Measurements from ENCODE around the gene UBXN2A.

The UBXN2A gene

GRCh38 chr2:24015562-24016375 lies 75.5 kb downstream of the UBXN2A start:
- Histone ChIP-seq H3K4me2 (ENCODE audit: low read length) (no peak overlapping the region), H3K27ac (no peak overlapping the region), H3K9me3 (ENCODE audit: control insufficient read depth, low read length) (no peaks in the 10 kb centered on the region), H2AFZ (no peak overlapping the region), H3K4me1 (no peaks in the 10 kb centered on the region), H3K36me3 (ENCODE audit: control insufficient read depth, insufficient read depth, low read length) (no peaks in the 10 kb centered on the region), H3K9ac (no peak overlapping the region), H3K27me3 (ENCODE audit: control insufficient read depth, insufficient read depth, low read length) (no peaks in the 10 kb centered on the region), H3K79me2 (no peaks in the 10 kb centered on the region), H3K4me3 (ENCODE audit: low read depth, low read length) (no peak overlapping the region)
- TF ChIP-seq, protein P1, sequence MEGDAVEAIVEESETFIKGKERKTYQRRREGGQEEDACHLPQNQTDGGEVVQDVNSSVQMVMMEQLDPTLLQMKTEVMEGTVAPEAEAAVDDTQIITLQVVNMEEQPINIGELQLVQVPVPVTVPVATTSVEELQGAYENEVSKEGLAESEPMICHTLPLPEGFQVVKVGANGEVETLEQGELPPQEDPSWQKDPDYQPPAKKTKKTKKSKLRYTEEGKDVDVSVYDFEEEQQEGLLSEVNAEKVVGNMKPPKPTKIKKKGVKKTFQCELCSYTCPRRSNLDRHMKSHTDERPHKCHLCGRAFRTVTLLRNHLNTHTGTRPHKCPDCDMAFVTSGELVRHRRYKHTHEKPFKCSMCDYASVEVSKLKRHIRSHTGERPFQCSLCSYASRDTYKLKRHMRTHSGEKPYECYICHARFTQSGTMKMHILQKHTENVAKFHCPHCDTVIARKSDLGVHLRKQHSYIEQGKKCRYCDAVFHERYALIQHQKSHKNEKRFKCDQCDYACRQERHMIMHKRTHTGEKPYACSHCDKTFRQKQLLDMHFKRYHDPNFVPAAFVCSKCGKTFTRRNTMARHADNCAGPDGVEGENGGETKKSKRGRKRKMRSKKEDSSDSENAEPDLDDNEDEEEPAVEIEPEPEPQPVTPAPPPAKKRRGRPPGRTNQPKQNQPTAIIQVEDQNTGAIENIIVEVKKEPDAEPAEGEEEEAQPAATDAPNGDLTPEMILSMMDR (IDR thresholded peaks at IDR 0.05) = no peak

GRCh38 chr2:24016376-24016761 lies 76.1 kb downstream of the UBXN2A start:
- H3K27ac ChIP-seq = no peak overlapping the region

DNA sequence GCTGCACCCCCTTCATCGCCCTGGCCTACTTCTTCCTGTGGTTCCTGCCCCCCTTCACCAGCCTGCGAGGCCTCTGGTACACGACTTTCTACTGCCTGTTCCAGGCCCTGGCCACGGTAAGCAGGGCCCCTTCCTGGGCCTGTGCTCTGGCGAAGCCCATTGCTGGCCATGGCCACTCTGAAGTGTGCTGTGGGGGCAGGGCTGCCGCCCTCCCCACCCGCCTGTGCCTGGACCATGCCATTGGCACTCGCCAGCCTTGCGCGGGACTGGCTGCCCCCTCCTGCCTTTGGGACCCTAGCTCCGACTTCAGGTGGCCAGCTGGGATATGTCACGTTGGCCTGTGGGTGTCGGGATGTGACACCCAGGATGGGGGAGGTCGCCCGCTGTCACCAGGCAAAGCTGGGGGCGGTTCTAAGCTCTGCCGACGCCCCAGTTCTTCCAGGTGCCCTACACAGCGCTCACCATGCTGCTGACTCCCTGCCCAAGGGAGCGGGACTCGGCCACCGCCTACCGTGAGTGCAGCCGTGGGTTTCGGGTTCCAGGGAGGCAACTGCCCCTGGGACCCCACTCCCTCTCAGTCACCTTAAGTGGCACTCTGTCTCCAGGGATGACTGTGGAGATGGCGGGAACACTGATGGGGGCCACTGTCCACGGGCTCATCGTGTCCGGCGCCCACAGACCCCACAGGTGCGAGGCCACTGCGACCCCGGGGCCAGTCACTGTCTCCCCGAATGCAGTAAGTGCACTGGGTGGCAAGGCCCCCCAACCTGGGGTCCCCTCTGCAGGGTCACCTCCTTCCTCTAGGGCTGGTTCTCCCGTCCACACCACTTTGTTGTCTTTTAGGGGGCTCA lies 76.8 kb downstream of the UBXN2A start:
- Histone ChIP-seq H3K4me2 (ENCODE audit: low read length) (no peak overlapping the region), H3K27me3 (ENCODE audit: control insufficient read depth, insufficient read depth, low read length) (no peaks in the 10 kb centered on the region), H3K79me2 (no peaks in the 10 kb centered on the region), H3K36me3 (ENCODE audit: control insufficient read depth, insufficient read depth, low read length) (no peaks in the 10 kb centered on the region), H2AFZ (no peak overlapping the region), H3K9ac (no peak overlapping the region), H3K9me3 (ENCODE audit: control insufficient read depth, low read length) (no peaks in the 10 kb centered on the region), H3K4me1 (no peaks in the 10 kb centered on the region), H3K27ac (no peak overlapping the region), H3K4me3 (ENCODE audit: low read depth, low read length) (no peak overlapping the region)
- TF ChIP-seq, protein P1 (IDR thresholded peaks at IDR 0.05) = no peak

More at GRCh38 chr2:24016376-24016761, 76.1 kb downstream of the UBXN2A start:
- no peak overlapping the region for H2AFZ ChIP-seq
- no peaks in the 10 kb centered on the region for H3K9me3 ChIP-seq (ENCODE audit: control insufficient read depth, low read length)
- no peaks in the 10 kb centered on the region for H3K79me2 ChIP-seq
- no peak overlapping the region for H3K4me3 ChIP-seq (ENCODE audit: low read depth, low read length)
- H3K9ac ChIP-seq = no peak overlapping the region
- TF ChIP-seq, protein P1 (IDR thresholded peaks at IDR 0.05) = no peak
- no peaks in the 10 kb centered on the region for H3K36me3 ChIP-seq (ENCODE audit: control insufficient read depth, insufficient read depth, low read length)
- H3K4me1 ChIP-seq = no peaks in the 10 kb centered on the region
- no peak overlapping the region for H3K4me2 ChIP-seq (ENCODE audit: low read length)
- no peaks in the 10 kb centered on the region for H3K27me3 ChIP-seq (ENCODE audit: control insufficient read depth, insufficient read depth, low read length)

DNA sequence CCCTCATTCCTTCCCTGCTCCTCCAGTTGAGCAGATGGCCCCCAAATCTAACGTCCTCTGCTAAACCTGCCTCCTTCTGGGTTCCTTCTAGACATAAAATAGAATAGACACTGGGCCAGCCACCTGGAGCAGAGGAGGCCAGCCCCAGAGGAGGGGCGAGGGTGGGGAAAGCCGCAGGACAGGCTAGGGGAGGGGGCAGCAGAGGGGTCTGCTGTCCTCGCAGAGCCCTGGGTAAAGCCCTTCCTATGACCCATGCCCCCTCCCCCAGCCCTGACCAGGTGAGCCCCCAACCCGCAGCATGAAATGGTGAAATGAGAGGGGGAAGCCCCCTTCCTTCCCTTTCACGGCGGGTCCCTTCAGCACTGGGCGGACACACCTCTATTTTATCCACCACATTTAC lies 77.4 kb downstream of the UBXN2A start:
- Histone ChIP-seq H3K4me2 (ENCODE audit: low read length) (no peak overlapping the region), H3K9me3 (ENCODE audit: control insufficient read depth, low read length) (no peaks in the 10 kb centered on the region), H3K27me3 (ENCODE audit: control insufficient read depth, insufficient read depth, low read length) (no peaks in the 10 kb centered on the region), H3K9ac (no peak overlapping the region), H3K4me1 (no peaks in the 10 kb centered on the region), H3K79me2 (no peaks in the 10 kb centered on the region), H3K36me3 (ENCODE audit: control insufficient read depth, insufficient read depth, low read length) (no peaks in the 10 kb centered on the region), H3K4me3 (ENCODE audit: low read depth, low read length) (no peak overlapping the region), H2AFZ (no peak overlapping the region), H3K27ac (no peak overlapping the region)
- TF ChIP-seq, protein P1 (IDR thresholded peaks at IDR 0.05) = no peak

All from parathyroid adenoma (tissue), 2 donors.